NCI-H2081 (cell line): ENCODE data around the gene NR2C1.
A peak's percentile ranks its signal among the peaks of the same experiment; 100 is the strongest.

Experiments
- DNase-seq, 2 experiments: peaks; one replicate each; lab custom pipeline; 2025; lab: John Stamatoyannopoulos, UW

Gene NR2C1

GRCh38 chr12:95083938-95084337 lies 10.5 kb upstream of the NR2C1 start:
- no peak for DNase-seq

GRCh38 chr12:95083471-95083870 lies 10.1 kb upstream of the NR2C1 start:
- DNase-seq: no peak

GRCh38 chr12:95077341-95077740 lies 3.9 kb upstream of the NR2C1 start:
- no peak for DNase-seq

- DNase-seq: no peak
These were observed 1.3 kb upstream of the NR2C1 start for GRCh38 chr12:95074766-95075165.

GRCh38 chr12:95073698-95074520 lies 491 bp upstream of the NR2C1 start:
- no peak for DNase-seq

- DNase-seq: no peak
These were observed 3.0 kb downstream of the NR2C1 start for GRCh38 chr12:95070378-95070777.

GRCh38 chr12:95066091-95066855 lies 7.1 kb downstream of the NR2C1 start:
- no peak for DNase-seq

- no peak for DNase-seq
These were observed 12.5 kb downstream of the NR2C1 start for GRCh38 chr12:95060951-95061350.

- DNase-seq: no peak
These were observed 13.4 kb downstream of the NR2C1 start for GRCh38 chr12:95059984-95060383.

- DNase-seq: no peak
These were observed 16.0 kb downstream of the NR2C1 start for GRCh38 chr12:95057424-95057823.

GRCh38 chr12:95055057-95055456 lies 18.4 kb downstream of the NR2C1 start:
- DNase-seq: no peak

- no peak for DNase-seq
These were observed 19.2 kb downstream of the NR2C1 start for GRCh38 chr12:95054206-95054605.

GRCh38 chr12:95051241-95051640 lies 22.2 kb downstream of the NR2C1 start:
- DNase-seq: no peak

GRCh38 chr12:95037906-95038305 lies 35.5 kb downstream of the NR2C1 start:
- DNase-seq: no peak

- no peak for DNase-seq
These were observed 38.7 kb downstream of the NR2C1 start for GRCh38 chr12:95034750-95035149.

- no peak for DNase-seq
These were observed 50.9 kb downstream of the NR2C1 start for GRCh38 chr12:95022477-95022876.

GRCh38 chr12:95017482-95017881 lies 55.9 kb downstream of the NR2C1 start:
- DNase-seq: no peak

- DNase-seq: no peak
These were observed 57.3 kb downstream of the NR2C1 start for GRCh38 chr12:95016120-95016519.

GRCh38 chr12:95014554-95014953 lies 58.9 kb downstream of the NR2C1 start:
- no peak for DNase-seq

GRCh38 chr12:95006206-95006605 lies 67.2 kb downstream of the NR2C1 start:
- DNase-seq: no peak

GRCh38 chr12:95004610-95005009 lies 68.8 kb downstream of the NR2C1 start:
- no peak for DNase-seq

- DNase-seq: no peak
These were observed 69.5 kb downstream of the NR2C1 start for GRCh38 chr12:95003921-95004272.

GRCh38 chr12:95003213-95003920 lies 70.1 kb downstream of the NR2C1 start, which contains the start of gene NDUFA12:
Gene NDUFA12, minus strand, starts transcription at chr12:95003697. Its CDS starts 17 bp downstream, at chr12:95003680.
- peak; percentile 95 to 97 for DNase-seq
